KMS-11 (cell line): ENCODE data around the gene NKAIN2.

Experiments
- H2AFZ ChIP-seq: fragments of 200-600 bp; sonication (generic); 2 replicates; pipeline ENCODE4 v1.6.1; 2016; ENCODE audit warnings: antibody characterized with exemption, mixed run types, low read depth
- H3K27ac ChIP-seq: fragments of 200-600 bp; sonication (generic); 2 replicates; pipeline ENCODE4 v1.6.1; 2016; ENCODE audit warnings: mild to moderate bottlenecking, mixed run types
- H3K27me3 ChIP-seq: fragments of 200-600 bp; sonication (generic); 2 replicates; pipeline ENCODE4 v1.6.1; 2017; ENCODE audit warnings: mild to moderate bottlenecking, low read depth, mixed run types, moderate library complexity; ENCODE audit not compliant: insufficient read depth
- H3K36me3 ChIP-seq: fragments of 200-600 bp; sonication (generic); 2 replicates; pipeline ENCODE4 v1.6.1; 2017; ENCODE audit warnings: mild to moderate bottlenecking, mixed run types; ENCODE audit not compliant: insufficient read depth
- H3K4me1 ChIP-seq: fragments of 200-600 bp; sonication (generic); 2 replicates; pipeline ENCODE4 v1.6.1; 2016; ENCODE audit warnings: mild to moderate bottlenecking, low read depth, mixed run types; ENCODE audit not compliant: poor library complexity, severe bottlenecking
- H3K4me2 ChIP-seq: fragments of 200-600 bp; sonication (generic); 2 replicates; pipeline ENCODE4 v1.7.0; 2016; ENCODE audit warnings: mild to moderate bottlenecking, mixed run types
- H3K4me3 ChIP-seq: fragments of 200-600 bp; sonication (generic); IDR thresholded peaks from 2 replicates; pipeline ENCODE4 v1.6.1; 2017; ENCODE audit warnings: low read depth, low read length, mixed read lengths; ENCODE audit not compliant: insufficient read depth
- H3K79me2 ChIP-seq: fragments of 200-600 bp; sonication (generic); 2 replicates; pipeline ENCODE4 v1.6.1; 2016; ENCODE audit warnings: low read depth, mixed run types; ENCODE audit not compliant: insufficient read depth
- H3K9ac ChIP-seq: fragments of 200-600 bp; sonication (generic); 2 replicates; pipeline ENCODE4 v1.6.1; 2016; ENCODE audit warnings: mild to moderate bottlenecking, mixed run types
- H4K20me1 ChIP-seq: fragments of 200-600 bp; sonication (generic); 2 replicates; pipeline ENCODE4 v1.6.1; 2016; ENCODE audit warnings: mild to moderate bottlenecking, mixed run types; ENCODE audit not compliant: insufficient read depth
- TF ChIP-seq, protein P1 (sequence below): fragments of 200-600 bp; sonication (generic); conservative IDR thresholded peaks from 2 replicates; pipeline ENCODE4 v1.6.1; 2017; ENCODE audit warnings: low read depth, mild to moderate bottlenecking, antibody characterized with exemption, low read length, moderate library complexity, mixed read lengths

Gene NKAIN2

DNA sequence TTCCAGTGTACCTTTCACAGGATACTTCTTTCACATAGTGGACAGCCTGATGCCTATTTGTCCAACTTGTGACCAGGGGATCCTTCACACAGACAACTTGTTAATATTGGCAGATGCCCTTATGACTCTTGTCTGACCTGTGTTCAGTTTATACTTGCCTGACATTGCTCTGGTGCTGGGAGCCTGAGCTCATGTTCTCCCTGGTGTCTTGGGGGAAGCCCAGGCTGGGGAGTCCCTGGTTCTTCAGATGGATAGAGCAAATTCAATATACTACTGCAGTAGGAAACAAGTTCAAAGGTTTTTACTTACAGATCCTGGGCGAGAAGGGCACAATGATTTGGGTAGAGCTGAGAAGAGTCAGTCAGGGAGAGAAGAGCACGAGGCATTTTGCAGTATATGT, 76.1 kb downstream of the NKAIN2 start:
- H3K4me3 ChIP-seq: no peak overlapping the region
- H3K4me1 ChIP-seq: no peaks in the 10 kb centered on the region
- no peak overlapping the region for H2AFZ ChIP-seq
- H4K20me1 ChIP-seq: no peaks in the 10 kb centered on the region
- no peak overlapping the region for H3K27ac ChIP-seq
- no peak overlapping the region for H3K9ac ChIP-seq
- H3K79me2 ChIP-seq: no peaks in the 10 kb centered on the region
- no peak overlapping the region for H3K4me2 ChIP-seq
- H3K36me3 ChIP-seq: no peaks in the 10 kb centered on the region
- TF ChIP-seq, protein P1, sequence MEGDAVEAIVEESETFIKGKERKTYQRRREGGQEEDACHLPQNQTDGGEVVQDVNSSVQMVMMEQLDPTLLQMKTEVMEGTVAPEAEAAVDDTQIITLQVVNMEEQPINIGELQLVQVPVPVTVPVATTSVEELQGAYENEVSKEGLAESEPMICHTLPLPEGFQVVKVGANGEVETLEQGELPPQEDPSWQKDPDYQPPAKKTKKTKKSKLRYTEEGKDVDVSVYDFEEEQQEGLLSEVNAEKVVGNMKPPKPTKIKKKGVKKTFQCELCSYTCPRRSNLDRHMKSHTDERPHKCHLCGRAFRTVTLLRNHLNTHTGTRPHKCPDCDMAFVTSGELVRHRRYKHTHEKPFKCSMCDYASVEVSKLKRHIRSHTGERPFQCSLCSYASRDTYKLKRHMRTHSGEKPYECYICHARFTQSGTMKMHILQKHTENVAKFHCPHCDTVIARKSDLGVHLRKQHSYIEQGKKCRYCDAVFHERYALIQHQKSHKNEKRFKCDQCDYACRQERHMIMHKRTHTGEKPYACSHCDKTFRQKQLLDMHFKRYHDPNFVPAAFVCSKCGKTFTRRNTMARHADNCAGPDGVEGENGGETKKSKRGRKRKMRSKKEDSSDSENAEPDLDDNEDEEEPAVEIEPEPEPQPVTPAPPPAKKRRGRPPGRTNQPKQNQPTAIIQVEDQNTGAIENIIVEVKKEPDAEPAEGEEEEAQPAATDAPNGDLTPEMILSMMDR: no peak
- H3K27me3 ChIP-seq: no peaks in the 10 kb centered on the region

DNA sequence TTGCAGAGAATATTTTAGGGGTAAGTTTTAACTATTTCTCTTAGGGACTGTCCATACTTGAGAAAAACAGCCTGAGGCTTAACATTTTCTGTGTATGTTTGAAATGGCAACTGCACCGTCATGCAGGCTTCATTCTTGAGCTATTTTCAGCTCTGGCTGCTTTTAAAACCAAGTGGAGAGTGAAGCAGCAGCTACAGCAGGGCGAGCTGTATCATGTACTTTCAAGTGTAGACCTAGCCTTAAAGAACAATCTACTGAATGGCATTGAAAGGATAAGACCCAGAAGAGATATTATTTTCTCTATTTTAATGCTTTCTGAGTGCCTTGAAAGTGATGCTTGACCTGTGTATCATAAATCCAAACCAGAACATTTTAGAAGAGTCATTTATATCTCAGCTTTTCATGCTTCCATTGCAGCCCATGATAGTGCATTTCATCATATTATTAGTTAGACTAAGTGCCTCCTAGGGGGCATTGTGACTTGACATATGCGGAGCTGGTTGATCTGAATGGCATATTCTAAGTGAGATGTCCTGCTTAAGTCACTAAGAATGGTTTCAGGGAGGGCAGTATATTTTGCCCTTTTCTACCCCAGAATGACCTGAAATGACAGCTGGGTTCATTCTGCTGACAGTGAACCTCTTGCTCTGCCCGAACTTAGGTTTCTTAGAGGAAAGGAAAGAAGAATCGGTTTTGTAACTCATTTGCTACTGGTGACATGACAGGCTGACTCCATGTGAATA, 85.3 kb downstream of the NKAIN2 start:
- no peak overlapping the region for H3K9ac ChIP-seq
- H3K27me3 ChIP-seq: no peaks in the 10 kb centered on the region
- H4K20me1 ChIP-seq: no peaks in the 10 kb centered on the region
- H3K4me3 ChIP-seq: no peak overlapping the region
- no peaks in the 10 kb centered on the region for H3K36me3 ChIP-seq
- no peak overlapping the region for H2AFZ ChIP-seq
- H3K4me2 ChIP-seq: no peak overlapping the region
- TF ChIP-seq, protein P1: no peak
- no peak overlapping the region for H3K27ac ChIP-seq
- no peaks in the 10 kb centered on the region for H3K79me2 ChIP-seq
- H3K4me1 ChIP-seq: no peaks in the 10 kb centered on the region

DNA sequence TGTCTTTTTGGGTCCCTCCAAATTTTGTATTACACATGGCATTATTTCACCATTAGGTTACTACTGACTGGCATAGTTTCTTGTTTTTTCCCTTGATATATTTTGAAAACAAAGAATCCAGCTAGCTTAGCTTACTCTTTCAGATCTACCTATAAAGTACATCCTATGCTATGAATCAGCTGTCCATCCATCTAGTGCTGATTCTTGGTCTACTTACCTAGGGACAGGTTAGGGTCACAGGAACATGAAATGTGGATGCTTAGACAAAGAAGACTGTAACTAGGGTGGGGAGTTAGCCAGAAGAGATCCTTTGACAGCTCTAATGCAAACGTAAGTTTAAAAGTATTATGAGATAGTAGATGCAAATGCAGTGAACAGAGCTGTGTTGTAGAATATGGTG, 91.7 kb downstream of the NKAIN2 start:
- H3K27me3 ChIP-seq: no peaks in the 10 kb centered on the region
- TF ChIP-seq, protein P1: no peak
- no peaks in the 10 kb centered on the region for H3K36me3 ChIP-seq
- no peak overlapping the region for H3K9ac ChIP-seq
- H2AFZ ChIP-seq: no peak overlapping the region
- H3K27ac ChIP-seq: no peak overlapping the region
- H3K4me3 ChIP-seq: no peak overlapping the region
- no peaks in the 10 kb centered on the region for H3K4me1 ChIP-seq
- H3K4me2 ChIP-seq: no peak overlapping the region
- H4K20me1 ChIP-seq: no peaks in the 10 kb centered on the region
- no peaks in the 10 kb centered on the region for H3K79me2 ChIP-seq

DNA sequence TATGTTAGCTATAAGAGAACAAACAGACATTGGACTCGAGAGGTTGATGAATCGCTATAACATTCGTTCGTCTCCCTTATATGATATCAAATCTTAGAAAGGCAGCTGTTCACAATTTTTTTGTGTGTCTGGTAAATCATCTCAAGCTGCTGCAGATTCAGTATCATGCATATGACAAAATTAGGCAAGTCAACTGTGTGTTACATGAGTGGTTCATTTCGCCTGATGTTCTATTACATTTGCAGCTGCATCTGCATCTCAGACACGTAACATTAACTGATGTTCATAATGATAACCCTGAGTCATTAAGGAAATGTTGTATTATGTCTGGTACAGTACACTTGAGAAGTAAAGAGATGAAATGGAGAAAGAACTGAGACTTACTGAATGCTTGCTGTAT, 92.1 kb downstream of the NKAIN2 start:
- Histone ChIP-seq H4K20me1 (no peaks in the 10 kb centered on the region), H3K4me2 (no peak overlapping the region), H3K4me3 (no peak overlapping the region), H3K36me3 (no peaks in the 10 kb centered on the region), H3K79me2 (no peaks in the 10 kb centered on the region), H2AFZ (no peak overlapping the region), H3K4me1 (no peaks in the 10 kb centered on the region), H3K9ac (no peak overlapping the region), H3K27me3 (no peaks in the 10 kb centered on the region), H3K27ac (no peak overlapping the region)
- TF ChIP-seq, protein P1: no peak
